ENCODE results near the gene DLGAP1. TPM values are rescaled to one million over a fixed set of nuclear protein-coding genes. Genes with fewer than 3 reads are reported as not detected.

Gene DLGAP1
- polyA plus RNA-seq, 1 experiment, result 0.09 TPM

DNA sequence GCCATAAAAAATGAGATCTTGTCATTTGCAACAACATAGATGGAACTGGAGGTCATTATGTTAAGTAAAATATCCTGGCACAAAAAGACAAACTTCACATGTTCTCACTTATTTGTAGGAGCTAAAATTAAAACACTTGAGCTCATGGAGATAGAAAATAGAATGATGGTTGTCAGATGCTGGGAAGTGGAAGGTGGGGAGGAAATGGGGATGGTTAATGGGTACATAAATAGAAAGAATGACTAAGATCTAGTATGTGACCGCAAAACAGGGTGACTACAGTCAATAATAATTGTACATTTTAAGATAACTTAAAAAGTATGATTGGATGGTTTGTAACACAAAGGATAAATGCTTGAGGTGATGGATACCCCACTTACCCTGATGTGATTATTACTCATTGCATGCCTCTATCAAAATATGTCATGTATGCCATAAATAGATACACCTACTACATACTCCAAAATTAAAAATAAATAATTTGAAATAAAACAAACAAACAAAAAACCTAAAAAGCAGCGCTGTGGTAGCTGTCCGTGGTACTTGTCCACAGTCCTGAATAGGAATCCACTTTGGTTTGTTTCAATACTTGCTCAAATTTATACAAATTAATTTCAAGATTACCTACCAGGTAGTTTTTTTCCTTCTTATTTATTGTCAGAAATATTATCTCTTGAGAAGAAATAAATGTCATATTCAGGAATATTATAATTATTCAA lies 224.5 kb downstream of the DLGAP1 start:
- Histone ChIP-seq H3K4me3 (ENCODE audit: low read depth, low read length) (no peak overlapping the region), H3K27ac (ENCODE audit: low read depth, low read length) (no peak overlapping the region), H3K27me3 (ENCODE audit: control insufficient read depth, insufficient read depth, low read length) (no peaks in the 10 kb centered on the region), H3K9me3 (ENCODE audit: control insufficient read depth, insufficient read depth, low read length) (peaks cover under 1% of the 10 kb centered on the region; the same call in 1 of the 2 replicates)
- TF ChIP-seq, protein P1, sequence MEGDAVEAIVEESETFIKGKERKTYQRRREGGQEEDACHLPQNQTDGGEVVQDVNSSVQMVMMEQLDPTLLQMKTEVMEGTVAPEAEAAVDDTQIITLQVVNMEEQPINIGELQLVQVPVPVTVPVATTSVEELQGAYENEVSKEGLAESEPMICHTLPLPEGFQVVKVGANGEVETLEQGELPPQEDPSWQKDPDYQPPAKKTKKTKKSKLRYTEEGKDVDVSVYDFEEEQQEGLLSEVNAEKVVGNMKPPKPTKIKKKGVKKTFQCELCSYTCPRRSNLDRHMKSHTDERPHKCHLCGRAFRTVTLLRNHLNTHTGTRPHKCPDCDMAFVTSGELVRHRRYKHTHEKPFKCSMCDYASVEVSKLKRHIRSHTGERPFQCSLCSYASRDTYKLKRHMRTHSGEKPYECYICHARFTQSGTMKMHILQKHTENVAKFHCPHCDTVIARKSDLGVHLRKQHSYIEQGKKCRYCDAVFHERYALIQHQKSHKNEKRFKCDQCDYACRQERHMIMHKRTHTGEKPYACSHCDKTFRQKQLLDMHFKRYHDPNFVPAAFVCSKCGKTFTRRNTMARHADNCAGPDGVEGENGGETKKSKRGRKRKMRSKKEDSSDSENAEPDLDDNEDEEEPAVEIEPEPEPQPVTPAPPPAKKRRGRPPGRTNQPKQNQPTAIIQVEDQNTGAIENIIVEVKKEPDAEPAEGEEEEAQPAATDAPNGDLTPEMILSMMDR (IDR thresholded peaks at IDR 0.05; ENCODE audit: low read depth, low read length), result no peak
- POLR2A ChIA-PET, result no interaction called here
- DNase-seq (ENCODE audit: low read depth, low spot score), result no peak
- CTCF ChIA-PET, result interaction anchor here (0.6 kb wide), 1 partner anchor 271 kb away, joined by 4 read pairs; no protein-coding TSS in a partner anchor

DNA sequence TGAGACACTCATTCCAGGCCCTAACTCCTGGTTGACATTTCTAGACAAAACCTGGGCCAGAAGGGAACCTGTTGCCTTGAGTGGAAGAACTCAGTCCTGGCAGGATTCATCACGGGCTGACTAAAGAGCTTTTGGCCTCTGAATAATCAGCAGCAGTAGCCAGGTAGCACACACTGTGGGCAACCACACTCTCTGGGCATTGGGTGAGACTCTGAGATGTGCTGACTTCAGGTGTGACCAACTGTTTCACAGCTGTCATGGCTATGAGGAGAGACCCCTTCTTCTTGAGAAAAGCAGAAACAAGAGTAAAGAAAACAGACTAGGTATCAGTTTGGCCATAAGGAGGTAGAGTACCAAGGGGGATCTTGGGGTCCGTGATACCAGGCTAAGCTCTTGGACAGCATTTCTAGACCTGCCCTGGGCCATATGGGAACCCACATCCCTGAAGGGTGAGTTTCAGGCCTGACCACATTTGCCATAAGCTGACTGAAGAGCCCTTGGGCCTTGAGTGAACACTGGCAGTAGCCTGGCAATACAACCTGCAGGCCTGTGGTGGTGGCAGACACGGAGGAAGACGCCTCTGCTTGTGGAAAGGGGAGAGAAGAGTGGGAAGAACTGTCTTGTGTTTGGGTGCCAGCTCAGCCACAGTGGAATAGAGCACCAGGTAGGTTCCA lies 230.9 kb downstream of the DLGAP1 start:
- TF ChIP-seq, protein P1 (IDR thresholded peaks at IDR 0.05; ENCODE audit: low read depth, low read length), result no peak
- Histone ChIP-seq H3K4me3 (ENCODE audit: low read depth, low read length) (no peak overlapping the region), H3K27me3 (ENCODE audit: control insufficient read depth, insufficient read depth, low read length) (no peaks in the 10 kb centered on the region), H3K9me3 (ENCODE audit: control insufficient read depth, insufficient read depth, low read length) (peaks cover 12% of the 10 kb centered on the region; the same call in 1 of the 2 replicates), H3K27ac (ENCODE audit: low read depth, low read length) (no peak overlapping the region)
- ChIA-PET CTCF (no interaction called here), POLR2A (no interaction called here)
- DNase-seq (ENCODE audit: low read depth, low spot score), result no peak

DNA sequence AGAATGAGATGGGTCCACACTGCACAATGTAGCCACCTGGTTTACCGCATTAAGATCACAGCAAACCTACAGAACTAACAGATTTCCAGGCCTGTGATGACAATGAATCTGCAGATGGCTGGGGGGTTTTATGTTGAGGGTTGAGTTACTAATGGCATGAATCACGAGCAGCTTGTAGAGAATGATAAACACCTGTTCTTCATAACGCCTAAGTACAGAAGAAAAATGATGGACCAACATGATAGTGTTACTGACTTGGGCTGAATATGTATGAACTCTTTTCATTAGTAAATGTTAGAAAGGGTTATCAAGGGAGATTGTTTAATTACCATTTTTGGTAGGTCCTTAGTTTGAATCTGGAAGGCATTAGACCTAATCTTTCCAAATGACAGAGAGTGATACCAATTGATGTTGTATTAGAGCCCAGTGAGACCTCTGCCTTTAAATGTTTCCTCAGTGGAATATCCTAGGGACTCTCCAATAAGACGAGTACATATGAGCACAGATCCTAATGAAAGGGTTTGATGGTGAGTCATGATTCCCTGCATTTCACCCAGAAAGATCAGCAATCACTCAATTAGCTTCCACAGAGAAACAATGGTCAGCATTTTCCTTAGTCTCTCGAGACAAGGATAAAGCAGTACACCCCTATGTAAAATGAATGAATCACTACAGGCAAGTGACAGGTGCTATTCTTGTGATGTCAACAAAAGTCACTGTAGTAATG lies 243.8 kb downstream of the DLGAP1 start:
- Histone ChIP-seq H3K27me3 (ENCODE audit: control insufficient read depth, insufficient read depth, low read length) (no peaks in the 10 kb centered on the region), H3K4me3 (ENCODE audit: low read depth, low read length) (no peak overlapping the region), H3K27ac (ENCODE audit: low read depth, low read length) (no peak overlapping the region), H3K9me3 (ENCODE audit: control insufficient read depth, insufficient read depth, low read length) (peaks cover 10% of the 10 kb centered on the region; the same call in 1 of the 2 replicates)
- TF ChIP-seq, protein P1 (IDR thresholded peaks at IDR 0.05; ENCODE audit: low read depth, low read length), result no peak
- POLR2A ChIA-PET, result no interaction called here
- DNase-seq (ENCODE audit: low read depth, low spot score), result no peak
- CTCF ChIA-PET, result no interaction called here

DNA sequence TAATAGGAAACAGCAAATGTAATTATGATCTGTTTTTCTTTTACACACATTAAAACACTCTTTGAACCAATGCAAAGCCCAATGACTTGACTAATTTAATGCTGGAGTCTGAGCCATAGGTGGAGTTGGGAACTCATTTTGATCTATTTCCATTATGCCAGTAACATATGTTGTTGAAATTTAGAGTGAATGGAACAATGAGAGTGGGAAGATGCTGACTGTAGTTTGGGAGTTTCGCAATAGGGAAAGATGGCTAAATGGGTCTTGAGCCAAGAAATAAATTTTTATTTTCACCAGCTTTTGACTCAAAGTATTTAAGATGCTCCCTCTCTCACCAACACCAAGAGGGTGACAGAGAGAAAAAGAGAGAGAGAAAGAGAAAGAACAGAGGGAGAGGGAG lies 246.7 kb downstream of the DLGAP1 start:
- CTCF ChIA-PET, result no interaction called here
- DNase-seq (ENCODE audit: low read depth, low spot score), result no peak
- no peak overlapping the region for H3K27ac ChIP-seq (ENCODE audit: low read depth, low read length)
- H3K4me3 ChIP-seq (ENCODE audit: low read depth, low read length), result no peak overlapping the region
- no peaks in the 10 kb centered on the region for H3K27me3 ChIP-seq (ENCODE audit: control insufficient read depth, insufficient read depth, low read length)
- peaks cover 10% of the 10 kb centered on the region; the same call in 1 of the 2 replicates for H3K9me3 ChIP-seq (ENCODE audit: control insufficient read depth, insufficient read depth, low read length)
- POLR2A ChIA-PET, result no interaction called here
- TF ChIP-seq, protein P1 (IDR thresholded peaks at IDR 0.05; ENCODE audit: low read depth, low read length), result no peak

Data from AG04450 (cell line).